ENCODE data around the gene MEF2D.

MEF2D gene

DNA sequence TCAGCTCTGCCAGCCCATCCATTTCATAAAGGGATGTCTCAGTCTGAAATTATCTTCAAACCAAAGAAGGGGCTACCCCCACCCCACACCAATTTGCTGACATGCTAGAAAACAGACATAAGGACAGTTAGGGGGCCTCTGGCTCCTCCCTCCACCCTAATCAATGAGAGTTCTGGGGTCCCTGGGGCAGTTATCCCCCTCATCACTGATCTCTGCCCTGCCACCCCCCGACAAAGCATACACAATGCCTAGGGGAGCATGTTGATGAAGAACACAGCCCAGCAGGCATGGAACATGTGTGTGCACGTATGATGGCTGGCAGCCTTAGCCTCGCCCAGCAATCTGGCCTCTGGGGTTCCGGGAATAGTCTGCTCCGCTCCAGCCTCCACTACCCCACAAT is 72.6 kb downstream of the MEF2D start:
- DNase-seq (ENCODE audit: low spot score), result no peak

DNA sequence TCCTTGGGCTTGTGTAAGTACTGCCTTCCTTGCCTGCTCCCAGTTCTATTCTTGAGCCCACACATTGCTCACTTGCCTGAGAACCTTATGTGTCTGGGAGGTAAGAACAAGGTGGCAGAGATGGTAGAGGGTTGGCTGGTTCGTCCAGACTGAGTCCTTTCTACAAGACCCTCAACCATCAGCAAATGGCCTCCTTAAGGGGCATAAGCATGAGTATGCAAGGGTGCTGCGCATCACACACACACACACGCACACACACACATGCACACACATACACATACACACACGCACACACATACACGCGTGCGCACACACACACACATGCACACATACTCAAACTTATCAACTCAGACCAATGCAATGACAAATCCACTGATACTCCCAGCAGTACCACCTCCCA is 74.6 kb downstream of the MEF2D start:
- no peak for DNase-seq (ENCODE audit: low spot score)

DNA sequence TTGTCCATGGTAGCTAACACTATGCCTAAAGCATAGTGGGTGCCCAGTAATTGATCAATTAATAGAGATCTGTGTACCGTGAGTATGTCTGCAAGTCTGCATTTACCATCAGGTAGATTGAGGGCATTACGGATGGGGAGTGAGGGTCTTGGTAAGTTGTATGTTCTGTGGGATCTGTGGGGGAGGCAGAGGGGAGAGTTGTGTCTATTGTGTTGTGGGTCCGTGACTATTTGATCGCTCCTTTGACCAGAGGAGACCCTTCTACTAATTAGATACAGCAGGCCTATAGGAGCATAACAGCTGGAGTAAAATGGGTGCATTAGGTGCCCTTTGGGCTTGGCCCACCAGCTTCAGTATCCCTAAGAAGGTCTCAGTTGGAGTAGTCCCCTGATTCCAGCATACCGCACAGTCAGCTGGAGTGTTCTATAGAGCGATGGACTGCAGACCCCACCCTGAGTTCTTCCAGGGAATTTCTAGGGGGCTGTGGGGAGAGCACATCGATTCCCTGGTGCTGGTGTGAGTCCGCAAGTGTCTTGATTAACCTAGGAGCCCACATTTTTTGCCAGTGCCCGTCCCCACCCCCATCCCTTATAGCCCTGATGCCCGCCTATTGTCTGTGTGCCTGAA is 75.7 kb downstream of the MEF2D start:
- no peak for DNase-seq (ENCODE audit: low spot score)

- no peak for DNase-seq (ENCODE audit: low spot score)
These were observed 76.9 kb downstream of the MEF2D start for GRCh38 chr1:156423422-156424352.

DNA sequence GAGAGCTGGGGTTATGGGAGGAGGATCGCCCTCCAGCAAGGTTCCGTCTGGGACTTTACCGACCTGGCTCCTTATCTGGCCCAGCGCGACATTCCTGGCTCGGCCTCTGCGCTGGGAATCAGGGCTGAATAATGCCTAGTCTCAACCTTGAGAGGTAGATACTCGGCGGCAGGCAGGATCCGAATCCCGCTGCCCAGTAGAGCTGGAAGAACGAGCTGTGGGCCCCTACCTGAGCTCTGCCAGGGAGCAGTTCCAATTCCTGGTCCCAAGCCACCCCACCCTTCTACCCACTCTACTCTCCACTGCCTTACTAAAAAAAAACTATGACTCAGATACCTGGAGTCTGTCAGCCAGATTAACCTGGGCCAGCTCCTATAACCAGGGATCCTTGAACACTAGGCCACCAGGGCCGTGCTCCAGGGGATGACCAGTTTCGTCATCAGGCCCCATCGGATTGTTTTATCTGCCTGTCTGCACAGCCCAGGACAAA is 77.9 kb downstream of the MEF2D start:
- DNase-seq (ENCODE audit: low spot score), result no peak

DNA sequence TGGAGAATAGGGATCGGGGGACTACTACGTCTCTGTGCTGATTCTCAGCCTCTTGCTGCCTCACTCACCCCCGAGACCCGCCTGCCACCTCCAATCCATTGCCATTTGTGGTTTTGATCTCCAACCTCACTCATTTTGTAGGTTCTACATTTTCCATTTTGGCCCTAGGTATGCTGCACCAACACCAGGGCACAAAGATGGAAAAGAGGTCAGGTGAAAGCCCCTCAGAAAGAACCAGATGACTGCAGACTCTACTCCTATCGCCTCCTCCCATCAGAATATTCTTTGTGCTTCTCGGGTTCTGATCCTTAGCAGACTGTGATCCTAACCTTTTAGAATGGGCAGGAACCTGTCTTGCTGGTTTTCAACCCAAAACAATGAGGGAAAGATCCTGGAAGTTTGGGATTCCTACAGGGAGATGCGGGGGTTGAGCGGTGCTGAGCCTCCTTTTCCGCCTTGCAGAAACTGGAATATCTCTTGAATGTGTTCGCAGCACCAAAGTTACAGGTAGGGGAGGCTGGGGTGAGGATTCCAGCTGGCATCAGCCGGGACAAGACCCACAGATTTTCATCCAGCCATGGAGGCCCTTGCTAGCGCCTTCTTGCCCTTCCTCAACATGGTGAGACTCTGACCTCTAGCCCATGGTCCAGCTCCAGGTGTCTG is 78.5 kb downstream of the MEF2D start:
- no peak for DNase-seq (ENCODE audit: low spot score)

DNA sequence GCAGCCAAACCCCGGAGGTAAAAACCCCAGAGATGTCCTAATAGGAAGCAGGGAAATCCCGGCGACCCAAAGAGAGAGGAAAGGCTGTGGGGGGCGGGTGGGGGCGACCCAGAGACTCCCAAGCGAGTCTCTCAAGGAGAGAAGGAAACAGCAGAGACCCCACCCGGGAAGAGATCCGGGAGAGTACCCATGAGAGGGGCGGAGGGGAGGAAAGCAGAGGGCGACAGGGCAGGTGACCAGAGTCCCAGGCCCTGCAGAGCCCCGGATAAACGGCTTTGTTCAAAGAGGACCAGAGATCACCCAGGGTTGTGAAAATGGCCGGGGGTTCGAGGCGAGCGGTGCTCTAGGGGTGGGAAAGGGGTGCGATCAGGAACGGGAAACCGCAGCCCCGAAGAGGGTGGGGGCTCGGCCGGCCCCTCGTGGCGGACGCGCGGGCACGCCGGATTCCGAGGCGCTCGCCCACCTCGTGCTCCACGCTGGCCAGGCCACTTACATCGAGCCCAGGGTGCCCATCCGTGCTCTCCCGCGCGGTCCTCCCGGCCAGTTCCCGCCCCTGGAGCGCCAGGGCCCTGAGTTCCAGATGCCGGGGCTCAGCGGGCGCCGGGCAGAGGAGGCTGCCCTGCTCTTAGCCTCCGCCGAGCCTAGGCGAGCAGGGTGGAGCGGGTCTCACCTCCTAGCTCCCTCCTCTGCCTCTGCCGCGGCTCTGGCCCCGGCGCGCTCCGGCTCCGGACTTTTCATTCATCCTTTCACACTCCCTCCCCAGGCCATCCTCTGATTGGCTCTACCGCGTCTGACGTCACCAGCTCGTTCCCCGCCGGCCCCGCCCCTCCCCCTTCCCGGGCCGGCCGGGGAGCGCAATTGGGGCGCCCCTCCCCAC is 79.3 kb downstream of the MEF2D start:
- DNase-seq (ENCODE audit: low spot score), result no peak

DNA sequence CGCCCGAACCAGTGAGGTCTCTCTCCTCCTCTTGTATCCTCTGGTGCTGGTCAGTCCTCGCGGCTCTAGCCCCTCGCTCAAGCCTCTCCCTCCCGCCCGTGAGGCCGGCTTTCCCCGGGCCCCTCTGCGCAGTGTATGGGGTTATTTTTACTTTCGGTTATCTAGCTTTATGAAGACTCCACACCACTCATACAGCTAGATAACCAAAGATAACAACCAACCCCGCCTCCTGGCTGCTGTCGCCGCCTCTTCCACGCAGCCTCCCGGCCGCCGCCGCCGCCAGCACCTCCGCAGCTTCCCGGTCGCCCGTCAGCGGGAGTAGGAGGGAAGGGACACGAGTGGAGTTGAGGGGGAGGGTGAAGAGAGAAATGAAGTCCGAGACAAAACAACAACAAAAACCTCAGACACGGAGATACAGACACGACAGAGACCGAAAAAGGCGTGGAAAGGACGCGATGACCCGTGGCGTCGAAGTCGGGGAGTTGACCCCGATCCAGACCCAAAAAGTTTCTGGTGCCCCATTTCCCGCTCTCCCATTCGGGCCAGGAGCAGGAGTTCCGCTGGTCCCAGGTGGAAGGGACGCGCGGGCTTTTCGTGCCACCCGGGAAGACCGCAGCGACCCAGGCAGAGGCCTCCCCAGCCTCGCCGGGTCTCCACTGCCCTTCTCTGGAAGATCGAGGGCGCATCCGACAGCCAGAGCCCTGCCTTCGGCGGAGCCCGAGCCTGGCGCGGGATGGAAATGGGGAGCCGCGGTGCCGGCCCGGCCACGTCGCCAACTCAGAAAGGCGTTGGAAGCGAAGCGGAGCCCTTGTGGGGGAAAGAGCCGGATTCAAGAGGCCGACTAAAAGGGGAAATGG is 80.1 kb downstream of the MEF2D start:
- no peak for DNase-seq (ENCODE audit: low spot score)

GRCh38 chr1:156419854-156420204 is 80.7 kb downstream of the MEF2D start:
- DNase-seq (ENCODE audit: low spot score), result no peak

GRCh38 chr1:156418416-156419070 is 82.0 kb downstream of the MEF2D start:
- DNase-seq (ENCODE audit: low spot score), result no peak

DNA sequence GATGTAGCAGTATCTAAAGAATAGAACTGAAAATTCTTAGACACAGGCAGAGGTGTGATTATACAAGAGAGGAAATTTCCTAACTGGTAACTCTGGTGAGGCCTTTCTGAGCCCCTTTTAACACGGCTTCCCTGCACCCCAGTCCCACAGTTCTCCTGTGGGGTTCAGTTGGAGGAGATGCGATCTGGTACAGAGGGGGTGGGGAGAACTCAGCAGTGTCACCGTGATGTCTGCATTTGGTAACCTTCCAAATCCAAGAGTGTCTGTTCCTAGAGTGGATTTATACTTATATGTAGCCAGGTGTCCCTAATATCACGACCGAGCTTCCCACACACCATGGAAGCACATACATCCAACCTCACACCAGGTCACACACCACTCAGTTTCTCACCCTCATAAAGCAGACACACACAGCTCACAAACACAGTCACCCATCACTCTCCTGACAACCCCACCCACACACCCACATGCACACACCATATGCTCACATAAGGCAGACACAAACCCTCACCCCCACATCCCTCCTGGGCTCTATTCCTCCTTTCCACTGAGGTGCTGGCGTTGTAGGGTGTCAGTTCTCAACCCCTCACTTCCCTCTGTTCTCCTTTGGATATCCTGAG is 83.1 kb downstream of the MEF2D start:
- no peak for DNase-seq (ENCODE audit: low spot score)

GRCh38 chr1:156416993-156417392 is 83.6 kb downstream of the MEF2D start:
- DNase-seq (ENCODE audit: low spot score), result no peak

DNA sequence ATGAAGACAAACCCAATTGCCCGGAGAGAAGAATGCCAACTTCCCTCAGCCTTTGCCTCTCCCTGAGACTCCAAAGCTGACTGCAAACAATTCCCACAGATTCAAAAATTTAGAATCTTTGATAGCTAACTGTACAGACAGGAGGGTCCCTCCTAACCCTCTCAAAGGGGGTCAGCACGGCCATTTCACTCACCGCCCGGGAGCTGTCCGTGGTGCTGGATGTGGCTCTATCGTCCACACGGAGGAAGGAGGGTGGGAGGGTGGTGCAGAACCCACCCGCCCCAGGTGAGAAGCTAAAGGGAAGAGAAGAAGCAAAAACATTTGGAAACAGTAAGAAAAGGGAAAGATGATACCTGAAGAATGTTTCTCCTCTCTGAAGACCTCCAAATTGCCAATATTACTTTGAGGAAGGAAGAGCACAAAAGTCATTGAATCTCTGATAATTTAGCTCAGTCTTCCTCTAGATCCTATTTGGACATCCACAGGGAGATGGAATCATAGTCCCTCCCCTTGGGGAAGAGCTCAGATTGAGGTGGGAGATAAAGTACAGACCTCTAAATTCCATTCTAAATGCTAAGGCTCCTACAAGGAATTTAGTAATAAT is 86.0 kb downstream of the MEF2D start:
- DNase-seq (ENCODE audit: low spot score), result no peak
